ENCODE results near the gene TMTC3. TPM values are rescaled to one million over a fixed set of nuclear protein-coding genes. Genes with fewer than 3 reads are reported as not detected.

TMTC3 gene
- total and polyA plus RNA-seq, 7 experiments from 2014 or later: 2.5 to 11.1 (median 6.8) TPM

- Mint-ChIP-seq H3K36me3 (peaks cover 2 to 36% (median 5%) of the 10 kb centered on the region in 5 donors), H3K27me3 (no peaks in the 10 kb centered on the region), H3K27ac (no peak overlapping the region), H3K4me3 (no peak overlapping the region), H3K9me3 (no peaks in the 10 kb centered on the region), H3K4me1 (peaks cover 3 to 18% (median 15%) of the 10 kb centered on the region in 7 donors)
- intact Hi-C loops (cut with micrococcal nuclease): loop anchor here in 1 of 2 donors (5.0 kb wide), 1 partner anchor 238 kb away; no protein-coding TSS in a partner anchor
- ATAC-seq (no peak), DNase-seq (no peak)
- Histone ChIP-seq H3K9me3 (ENCODE audit: control insufficient read depth in 2 of 3, low read length in 3 of 3) (no peaks in the 10 kb centered on the region), H3K27ac (ENCODE audit: low read depth, low read length) (no peak overlapping the region), H3K36me3 (ENCODE audit: control insufficient read depth in 2 of 3, insufficient read depth in 3 of 3, low read length in 3 of 3) (peaks cover 0 to 6% (median 4%) of the 10 kb centered on the region in 3 experiments), H3K4me1 (ENCODE audit: control insufficient read depth in 2 of 2, insufficient read depth in 2 of 2, low read length in 2 of 2) (no peaks in the 10 kb centered on the region), H3K4me3 (ENCODE audit: low read length) (no peak overlapping the region), H3K27me3 (ENCODE audit: control insufficient read depth in 2 of 2, insufficient read depth in 2 of 2, low read length in 2 of 2) (no peaks in the 10 kb centered on the region)
- CTCF ChIA-PET: no interaction called here
- POLR2A ChIA-PET: interaction anchor here (0.9 to 1.0 kb wide), 2 partner anchors 9 to 11 kb away, joined by 3 to 4 read pairs; no protein-coding TSS in a partner anchor
Measured at GRCh38 chr12:88153959-88154358, 11.9 kb downstream of the TMTC3 start.

- Mint-ChIP-seq H3K27ac (peak overlapping the region in 1 of 9 donors; percentile 36), H3K27me3 (no peaks in the 10 kb centered on the region), H3K4me3 (no peak overlapping the region), H3K4me1 (peaks cover 0 to 10% (median 6%) of the 10 kb centered on the region in 7 donors), H3K36me3 (peaks cover 0 to 28% (median 5%) of the 10 kb centered on the region in 5 donors), H3K9me3 (no peaks in the 10 kb centered on the region)
- H3K4me1 ChIP-seq (ENCODE audit: control insufficient read depth in 2 of 2, insufficient read depth in 2 of 2, low read length in 2 of 2): no peaks in the 10 kb centered on the region
- CTCF ChIA-PET: no interaction called here
- DNase-seq (no peak), ATAC-seq (no peak)
- no peak overlapping the region for H3K4me3 ChIP-seq (ENCODE audit: low read length)
- POLR2A ChIA-PET: no interaction called here
- no peaks in the 10 kb centered on the region for H3K27me3 ChIP-seq (ENCODE audit: control insufficient read depth in 2 of 2, insufficient read depth in 2 of 2, low read length in 2 of 2)
- no peak overlapping the region for H3K27ac ChIP-seq (ENCODE audit: low read depth, low read length)
- no peaks in the 10 kb centered on the region for H3K9me3 ChIP-seq (ENCODE audit: control insufficient read depth in 2 of 3, low read length in 3 of 3)
- intact Hi-C loops (cut with micrococcal nuclease): no loop called here
- H3K36me3 ChIP-seq (ENCODE audit: control insufficient read depth in 2 of 3, insufficient read depth in 3 of 3, low read length in 3 of 3): peaks cover 0 to 9% (median 4%) of the 10 kb centered on the region in 3 experiments
Measured at GRCh38 chr12:88156075-88156654, 14.1 kb downstream of the TMTC3 start.

GRCh38 chr12:88163371-88163770 is 21.3 kb downstream of the TMTC3 start:
- Mint-ChIP-seq H3K4me1 (peaks cover 0 to 5% (median 0%) of the 10 kb centered on the region in 7 donors), H3K9me3 (no peaks in the 10 kb centered on the region), H3K36me3 (peaks cover 8 to 48% (median 33%) of the 10 kb centered on the region in 5 donors), H3K27me3 (no peaks in the 10 kb centered on the region), H3K27ac (no peak overlapping the region), H3K4me3 (no peak overlapping the region)
- DNase-seq (no peak), ATAC-seq (no peak)
- intact Hi-C loops (cut with micrococcal nuclease): no loop called here
- Histone ChIP-seq H3K27me3 (ENCODE audit: control insufficient read depth in 2 of 2, insufficient read depth in 2 of 2, low read length in 2 of 2) (no peaks in the 10 kb centered on the region), H3K9me3 (ENCODE audit: control insufficient read depth in 2 of 3, low read length in 3 of 3) (no peaks in the 10 kb centered on the region), H3K4me3 (ENCODE audit: low read length) (no peak overlapping the region), H3K36me3 (ENCODE audit: control insufficient read depth in 2 of 3, insufficient read depth in 3 of 3, low read length in 3 of 3) (peaks cover 8 to 24% (median 12%) of the 10 kb centered on the region in 3 experiments), H3K4me1 (ENCODE audit: control insufficient read depth in 2 of 2, insufficient read depth in 2 of 2, low read length in 2 of 2) (no peaks in the 10 kb centered on the region), H3K27ac (ENCODE audit: low read depth, low read length) (no peak overlapping the region)
- POLR2A ChIA-PET: no interaction called here
- CTCF ChIA-PET: no interaction called here

GRCh38 chr12:88166179-88166578 is 24.1 kb downstream of the TMTC3 start:
- no peak for DNase-seq
- Mint-ChIP-seq H3K4me3 (no peak overlapping the region), H3K4me1 (peaks cover 0 to 5% (median 0%) of the 10 kb centered on the region in 7 donors), H3K27ac (no peak overlapping the region), H3K27me3 (no peaks in the 10 kb centered on the region), H3K9me3 (peaks cover 0 to 2% (median 0%) of the 10 kb centered on the region in 11 donors), H3K36me3 (peaks cover 11 to 69% (median 49%) of the 10 kb centered on the region in 5 donors)
- no peaks in the 10 kb centered on the region for H3K4me1 ChIP-seq (ENCODE audit: control insufficient read depth in 2 of 2, insufficient read depth in 2 of 2, low read length in 2 of 2)
- intact Hi-C loops (cut with micrococcal nuclease): no loop called here
- ChIA-PET POLR2A (no interaction called here), CTCF (interaction anchor here (1.1 kb wide), 1 partner anchor 20 kb away, joined by 3 read pairs; no protein-coding TSS in a partner anchor)
- H3K9me3 ChIP-seq (ENCODE audit: control insufficient read depth in 2 of 3, low read length in 3 of 3): no peaks in the 10 kb centered on the region
- peaks cover 8 to 25% (median 12%) of the 10 kb centered on the region in 3 experiments for H3K36me3 ChIP-seq (ENCODE audit: control insufficient read depth in 2 of 3, insufficient read depth in 3 of 3, low read length in 3 of 3)
- ATAC-seq: no peak
- H3K27me3 ChIP-seq (ENCODE audit: control insufficient read depth in 2 of 2, insufficient read depth in 2 of 2, low read length in 2 of 2): no peaks in the 10 kb centered on the region
- H3K27ac ChIP-seq (ENCODE audit: low read depth, low read length): no peak overlapping the region
- H3K4me3 ChIP-seq (ENCODE audit: low read length): no peak overlapping the region

- no peaks in the 10 kb centered on the region for H3K27me3 Mint-ChIP-seq
- Histone ChIP-seq H3K36me3 (ENCODE audit: control insufficient read depth in 2 of 3, insufficient read depth in 3 of 3, low read length in 3 of 3) (peaks cover 8 to 24% (median 12%) of the 10 kb centered on the region in 3 experiments), H3K4me1 (ENCODE audit: control insufficient read depth in 2 of 2, insufficient read depth in 2 of 2, low read length in 2 of 2) (no peaks in the 10 kb centered on the region), H3K9me3 (ENCODE audit: control insufficient read depth in 2 of 3, low read length in 3 of 3) (no peaks in the 10 kb centered on the region), H3K27me3 (ENCODE audit: control insufficient read depth in 2 of 2, insufficient read depth in 2 of 2, low read length in 2 of 2) (no peaks in the 10 kb centered on the region), H3K4me3 (ENCODE audit: low read length) (no peak overlapping the region), H3K27ac (ENCODE audit: low read depth, low read length) (no peak overlapping the region)
- ChIA-PET CTCF (no interaction called here), POLR2A (no interaction called here)
- intact Hi-C loops (cut with micrococcal nuclease): no loop called here
- H3K27ac Mint-ChIP-seq: peak overlapping the region in 1 of 9 donors; percentile 25
- ATAC-seq (no peak), DNase-seq (no peak)
- peaks cover 11 to 67% (median 47%) of the 10 kb centered on the region in 5 donors for H3K36me3 Mint-ChIP-seq
- H3K4me3 Mint-ChIP-seq: no peak overlapping the region
- H3K4me1 Mint-ChIP-seq: peaks cover 0 to 5% (median 0%) of the 10 kb centered on the region in 7 donors
- peaks cover 0 to 2% (median 0%) of the 10 kb centered on the region in 11 donors for H3K9me3 Mint-ChIP-seq
Measured at GRCh38 chr12:88167384-88167783, 25.3 kb downstream of the TMTC3 start.

- DNase-seq (no peak), ATAC-seq (no peak)
- Mint-ChIP-seq H3K4me1 (peaks cover 0 to 6% (median 0%) of the 10 kb centered on the region in 7 donors), H3K27me3 (no peaks in the 10 kb centered on the region), H3K9me3 (peaks cover 0 to 2% (median 0%) of the 10 kb centered on the region in 11 donors), H3K27ac (no peak overlapping the region), H3K36me3 (peaks cover 27 to 78% (median 59%) of the 10 kb centered on the region in 5 donors), H3K4me3 (no peak overlapping the region)
- Histone ChIP-seq H3K27me3 (ENCODE audit: control insufficient read depth in 2 of 2, insufficient read depth in 2 of 2, low read length in 2 of 2) (no peaks in the 10 kb centered on the region), H3K9me3 (ENCODE audit: control insufficient read depth in 2 of 3, low read length in 3 of 3) (no peaks in the 10 kb centered on the region), H3K4me3 (ENCODE audit: low read length) (no peak overlapping the region), H3K36me3 (ENCODE audit: control insufficient read depth in 2 of 3, insufficient read depth in 3 of 3, low read length in 3 of 3) (peaks cover 6 to 46% (median 19%) of the 10 kb centered on the region in 3 experiments), H3K27ac (ENCODE audit: low read depth, low read length) (no peak overlapping the region), H3K4me1 (ENCODE audit: control insufficient read depth in 2 of 2, insufficient read depth in 2 of 2, low read length in 2 of 2) (no peaks in the 10 kb centered on the region)
- intact Hi-C loops (cut with micrococcal nuclease): no loop called here
- POLR2A ChIA-PET: no interaction called here
- CTCF ChIA-PET: no interaction called here
Measured at GRCh38 chr12:88172844-88173407, 30.8 kb downstream of the TMTC3 start.

All from naive thymus-derived CD4-positive, alpha-beta T cell (primary cell).